ENCODE data around the gene ARL6. TPM values are rescaled to one million over a fixed set of nuclear protein-coding genes. Genes with fewer than 3 reads are reported as not detected.

ARL6 gene
- polyA plus RNA-seq, 1 donor from 2014 or later: 18.2 TPM

DNA sequence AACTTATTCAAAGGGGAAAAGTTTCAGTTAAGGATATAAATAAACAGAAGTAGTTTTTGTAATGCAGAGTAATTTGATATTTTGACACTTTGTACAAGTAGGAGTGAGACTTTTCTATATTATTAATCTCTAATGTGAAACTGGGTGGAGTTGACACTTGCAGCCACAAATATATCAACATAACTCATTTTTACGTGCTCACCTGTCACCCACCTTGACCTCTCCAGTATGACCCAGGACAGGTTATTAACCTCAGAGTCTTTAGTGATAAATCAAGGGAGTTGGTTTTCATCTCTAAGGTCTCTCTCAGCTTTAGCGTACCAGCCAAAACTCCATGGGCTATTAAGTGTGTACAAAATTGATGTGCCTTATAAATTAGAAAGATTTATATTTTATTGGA is 64.6 kb downstream of the ARL6 start:
- Histone ChIP-seq H3K9me3 (ENCODE audit: low read length) (no peaks in the 10 kb centered on the region), H3F3A (ENCODE audit: insufficient read depth, low read length, poor library complexity, severe bottlenecking) (no peaks in the 10 kb centered on the region), H3K4me3 (ENCODE audit: low read length) (no peak overlapping the region), H4K20me1 (ENCODE audit: insufficient read depth) (no peaks in the 10 kb centered on the region), H3K9me2 (ENCODE audit: insufficient read depth, low read length) (no peaks in the 10 kb centered on the region), H3K36me3 (ENCODE audit: insufficient read depth, low read length) (no peaks in the 10 kb centered on the region), H3K79me2 (replicated peaks; ENCODE audit: insufficient read depth, low read length) (no peaks in the 10 kb centered on the region), H3K27me3 (ENCODE audit: insufficient read depth, low read depth, low read length) (peaks cover under 1% of the 10 kb centered on the region), H3K27ac (ENCODE audit: low read length) (no peak overlapping the region), H3K9ac (ENCODE audit: low read length) (no peak overlapping the region), H3K4me2 (ENCODE audit: low read length) (no peak overlapping the region), H2AFZ (ENCODE audit: low read depth, low read length) (no peak overlapping the region)
- TF ChIP-seq POLR2AphosphoS5 (IDR thresholded peaks at IDR 0.05) (no peak), EZH2 (IDR thresholded peaks at IDR 0.05; ENCODE audit: borderline replicate concordance, insufficient read depth, low read length, poor library complexity, severe bottlenecking) (no peak), MXI1 (conservative IDR thresholded peaks at IDR 0.05; ENCODE audit: poor library complexity, severe bottlenecking) (no peak), SMC3 (conservative IDR thresholded peaks at IDR 0.05; ENCODE audit: poor library complexity) (no peak), TAF1 (IDR thresholded peaks at IDR 0.05; ENCODE audit: low read depth) (no peak), EP300 (conservative IDR thresholded peaks at IDR 0.05; ENCODE audit: poor library complexity, severe bottlenecking) (no peak), RAD21 (conservative IDR thresholded peaks at IDR 0.05) (no peak)
- TF ChIP-seq, protein P1, sequence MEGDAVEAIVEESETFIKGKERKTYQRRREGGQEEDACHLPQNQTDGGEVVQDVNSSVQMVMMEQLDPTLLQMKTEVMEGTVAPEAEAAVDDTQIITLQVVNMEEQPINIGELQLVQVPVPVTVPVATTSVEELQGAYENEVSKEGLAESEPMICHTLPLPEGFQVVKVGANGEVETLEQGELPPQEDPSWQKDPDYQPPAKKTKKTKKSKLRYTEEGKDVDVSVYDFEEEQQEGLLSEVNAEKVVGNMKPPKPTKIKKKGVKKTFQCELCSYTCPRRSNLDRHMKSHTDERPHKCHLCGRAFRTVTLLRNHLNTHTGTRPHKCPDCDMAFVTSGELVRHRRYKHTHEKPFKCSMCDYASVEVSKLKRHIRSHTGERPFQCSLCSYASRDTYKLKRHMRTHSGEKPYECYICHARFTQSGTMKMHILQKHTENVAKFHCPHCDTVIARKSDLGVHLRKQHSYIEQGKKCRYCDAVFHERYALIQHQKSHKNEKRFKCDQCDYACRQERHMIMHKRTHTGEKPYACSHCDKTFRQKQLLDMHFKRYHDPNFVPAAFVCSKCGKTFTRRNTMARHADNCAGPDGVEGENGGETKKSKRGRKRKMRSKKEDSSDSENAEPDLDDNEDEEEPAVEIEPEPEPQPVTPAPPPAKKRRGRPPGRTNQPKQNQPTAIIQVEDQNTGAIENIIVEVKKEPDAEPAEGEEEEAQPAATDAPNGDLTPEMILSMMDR (IDR thresholded peaks at IDR 0.05; ENCODE audit: poor library complexity, severe bottlenecking): no peak
- TF ChIP-seq, protein P2, sequence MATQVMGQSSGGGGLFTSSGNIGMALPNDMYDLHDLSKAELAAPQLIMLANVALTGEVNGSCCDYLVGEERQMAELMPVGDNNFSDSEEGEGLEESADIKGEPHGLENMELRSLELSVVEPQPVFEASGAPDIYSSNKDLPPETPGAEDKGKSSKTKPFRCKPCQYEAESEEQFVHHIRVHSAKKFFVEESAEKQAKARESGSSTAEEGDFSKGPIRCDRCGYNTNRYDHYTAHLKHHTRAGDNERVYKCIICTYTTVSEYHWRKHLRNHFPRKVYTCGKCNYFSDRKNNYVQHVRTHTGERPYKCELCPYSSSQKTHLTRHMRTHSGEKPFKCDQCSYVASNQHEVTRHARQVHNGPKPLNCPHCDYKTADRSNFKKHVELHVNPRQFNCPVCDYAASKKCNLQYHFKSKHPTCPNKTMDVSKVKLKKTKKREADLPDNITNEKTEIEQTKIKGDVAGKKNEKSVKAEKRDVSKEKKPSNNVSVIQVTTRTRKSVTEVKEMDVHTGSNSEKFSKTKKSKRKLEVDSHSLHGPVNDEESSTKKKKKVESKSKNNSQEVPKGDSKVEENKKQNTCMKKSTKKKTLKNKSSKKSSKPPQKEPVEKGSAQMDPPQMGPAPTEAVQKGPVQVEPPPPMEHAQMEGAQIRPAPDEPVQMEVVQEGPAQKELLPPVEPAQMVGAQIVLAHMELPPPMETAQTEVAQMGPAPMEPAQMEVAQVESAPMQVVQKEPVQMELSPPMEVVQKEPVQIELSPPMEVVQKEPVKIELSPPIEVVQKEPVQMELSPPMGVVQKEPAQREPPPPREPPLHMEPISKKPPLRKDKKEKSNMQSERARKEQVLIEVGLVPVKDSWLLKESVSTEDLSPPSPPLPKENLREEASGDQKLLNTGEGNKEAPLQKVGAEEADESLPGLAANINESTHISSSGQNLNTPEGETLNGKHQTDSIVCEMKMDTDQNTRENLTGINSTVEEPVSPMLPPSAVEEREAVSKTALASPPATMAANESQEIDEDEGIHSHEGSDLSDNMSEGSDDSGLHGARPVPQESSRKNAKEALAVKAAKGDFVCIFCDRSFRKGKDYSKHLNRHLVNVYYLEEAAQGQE (IDR thresholded peaks at IDR 0.05; ENCODE audit: borderline replicate concordance): no peak

DNA sequence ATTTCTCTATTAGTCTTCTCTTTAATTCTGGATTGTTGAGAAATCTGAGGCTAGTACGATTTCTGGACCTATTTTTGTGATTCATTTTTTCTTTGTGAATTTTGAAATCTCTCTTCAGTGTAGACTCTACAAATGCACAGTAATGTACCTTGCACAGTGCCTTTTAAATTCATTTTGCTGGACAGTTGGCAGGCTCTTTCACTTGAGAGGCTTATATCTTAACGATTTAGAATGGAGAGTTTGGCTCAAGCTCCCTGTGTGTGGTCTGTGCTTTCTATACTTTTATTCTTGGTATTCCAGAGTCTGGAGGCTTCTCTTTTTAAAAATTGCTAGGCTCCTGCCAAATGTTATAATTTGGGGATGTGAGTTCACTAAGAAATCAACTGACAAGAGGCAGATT is 66.1 kb downstream of the ARL6 start:
- Histone ChIP-seq H3K27me3 (ENCODE audit: insufficient read depth, low read depth, low read length) (no peaks in the 10 kb centered on the region), H4K20me1 (ENCODE audit: insufficient read depth) (no peaks in the 10 kb centered on the region), H3K4me3 (ENCODE audit: low read length) (no peak overlapping the region), H2AFZ (ENCODE audit: low read depth, low read length) (no peak overlapping the region), H3K9me2 (ENCODE audit: insufficient read depth, low read length) (no peaks in the 10 kb centered on the region), H3K36me3 (ENCODE audit: insufficient read depth, low read length) (no peaks in the 10 kb centered on the region), H3K4me2 (ENCODE audit: low read length) (no peak overlapping the region), H3K9ac (ENCODE audit: low read length) (no peak overlapping the region), H3K9me3 (ENCODE audit: low read length) (no peaks in the 10 kb centered on the region), H3F3A (ENCODE audit: insufficient read depth, low read length, poor library complexity, severe bottlenecking) (no peaks in the 10 kb centered on the region), H3K27ac (ENCODE audit: low read length) (no peak overlapping the region), H3K79me2 (replicated peaks; ENCODE audit: insufficient read depth, low read length) (no peaks in the 10 kb centered on the region)
- TF ChIP-seq TAF1 (IDR thresholded peaks at IDR 0.05; ENCODE audit: low read depth) (no peak), EP300 (conservative IDR thresholded peaks at IDR 0.05; ENCODE audit: poor library complexity, severe bottlenecking) (no peak), RAD21 (conservative IDR thresholded peaks at IDR 0.05) (no peak), MXI1 (conservative IDR thresholded peaks at IDR 0.05; ENCODE audit: poor library complexity, severe bottlenecking) (no peak), POLR2AphosphoS5 (IDR thresholded peaks at IDR 0.05) (no peak)
- TF ChIP-seq, protein P2 (IDR thresholded peaks at IDR 0.05; ENCODE audit: borderline replicate concordance): no peak
- TF ChIP-seq, protein P1 (IDR thresholded peaks at IDR 0.05; ENCODE audit: poor library complexity, severe bottlenecking): no peak

Measured in neural cell (in vitro differentiated cells).